ENCODE results near the gene CD46.
A peak's percentile ranks its signal among the peaks of the same experiment; 100 is the strongest.
"Not testable (repeated sequence)": the region's sequence is repeated elsewhere in the genome, so short reads cannot be mapped to it uniquely, and the experiment has no call there.

Gene CD46

GRCh38 chr1:207751463-207751789, 428 bp upstream of the CD46 start:
- not testable (repeated sequence) for DNase-seq

- DNase-seq: no peak
These were observed 673 bp downstream of the CD46 start for GRCh38 chr1:207752456-207752998.

GRCh38 chr1:207753611-207754010, 1.8 kb downstream of the CD46 start:
- DNase-seq: no peak

GRCh38 chr1:207754011-207754410, 2.2 kb downstream of the CD46 start:
- DNase-seq: no peak

GRCh38 chr1:207754974-207755700, 3.3 kb downstream of the CD46 start:
- no peak for DNase-seq

- DNase-seq: no peak
These were observed 4.2 kb downstream of the CD46 start for GRCh38 chr1:207755846-207756693.

- DNase-seq: no peak
These were observed 10.8 kb downstream of the CD46 start for GRCh38 chr1:207762622-207763021.

GRCh38 chr1:207763091-207763490, 11.2 kb downstream of the CD46 start:
- DNase-seq: no peak

- no peak for DNase-seq
These were observed 12.1 kb downstream of the CD46 start for GRCh38 chr1:207763972-207764371.

GRCh38 chr1:207766569-207766968, 14.7 kb downstream of the CD46 start:
- DNase-seq: no peak

- not testable (repeated sequence) for DNase-seq
These were observed 18.7 kb downstream of the CD46 start for GRCh38 chr1:207770514-207770913.

GRCh38 chr1:207776045-207776444, 24.2 kb downstream of the CD46 start:
- DNase-seq: not testable (repeated sequence)

GRCh38 chr1:207777412-207777811, 25.6 kb downstream of the CD46 start:
- not testable (repeated sequence) for DNase-seq

GRCh38 chr1:207779008-207779407, 27.2 kb downstream of the CD46 start:
- DNase-seq: no peak

GRCh38 chr1:207781312-207781711, 29.5 kb downstream of the CD46 start:
- DNase-seq: no peak

- DNase-seq: no peak
These were observed 35.9 kb downstream of the CD46 start for GRCh38 chr1:207787776-207788175.

- no peak for DNase-seq
These were observed 37.5 kb downstream of the CD46 start for GRCh38 chr1:207789386-207789785.

- DNase-seq: no peak
These were observed 38.2 kb downstream of the CD46 start for GRCh38 chr1:207789792-207790787.

GRCh38 chr1:207791290-207791689, 39.4 kb downstream of the CD46 start:
- no peak for DNase-seq

- DNase-seq: no peak
These were observed 41.5 kb downstream of the CD46 start for GRCh38 chr1:207793327-207793726.

- no peak for DNase-seq
These were observed 43.0 kb downstream of the CD46 start for GRCh38 chr1:207794861-207795260.

- peak; percentile 60 for DNase-seq
These were observed 45.5 kb downstream of the CD46 start for GRCh38 chr1:207797229-207797973.
